IMR-90 (cell line): ENCODE measurements around the gene LETM1.

Experiments used
- CEBPB ChIP-seq: IDR thresholded peaks from 2 replicates; pipeline ENCODE4 v1.6.1; 2012; ENCODE audit warnings: low read depth, low read length, improper control_type of control experiment
- CHD1 ChIP-seq: IDR thresholded peaks from 2 replicates; pipeline ENCODE4 v1.6.1; 2012; ENCODE audit warnings: low read depth, low read length, improper control_type of control experiment
- MAFK ChIP-seq: IDR thresholded peaks from 2 replicates; pipeline ENCODE4 v1.6.1; 2012; ENCODE audit warnings: low read depth, low read length, improper control_type of control experiment
- POLR2A ChIP-seq: IDR thresholded peaks from 2 replicates; pipeline ENCODE4 v1.6.1; 2012; ENCODE audit warnings: mild to moderate bottlenecking, low read depth, low read length
- RFX5 ChIP-seq: IDR thresholded peaks from 2 replicates; pipeline ENCODE4 v1.8.0; 2012; ENCODE audit warnings: low read depth, mild to moderate bottlenecking, low read length, moderate library complexity
- TF ChIP-seq, protein P1 (sequence below): conservative IDR thresholded peaks from 2 replicates; pipeline ENCODE4 v1.5.1; 2012; ENCODE audit warnings: mild to moderate bottlenecking, low read depth, low read length, improper control_type of control experiment

- TF ChIP-seq, protein P1, sequence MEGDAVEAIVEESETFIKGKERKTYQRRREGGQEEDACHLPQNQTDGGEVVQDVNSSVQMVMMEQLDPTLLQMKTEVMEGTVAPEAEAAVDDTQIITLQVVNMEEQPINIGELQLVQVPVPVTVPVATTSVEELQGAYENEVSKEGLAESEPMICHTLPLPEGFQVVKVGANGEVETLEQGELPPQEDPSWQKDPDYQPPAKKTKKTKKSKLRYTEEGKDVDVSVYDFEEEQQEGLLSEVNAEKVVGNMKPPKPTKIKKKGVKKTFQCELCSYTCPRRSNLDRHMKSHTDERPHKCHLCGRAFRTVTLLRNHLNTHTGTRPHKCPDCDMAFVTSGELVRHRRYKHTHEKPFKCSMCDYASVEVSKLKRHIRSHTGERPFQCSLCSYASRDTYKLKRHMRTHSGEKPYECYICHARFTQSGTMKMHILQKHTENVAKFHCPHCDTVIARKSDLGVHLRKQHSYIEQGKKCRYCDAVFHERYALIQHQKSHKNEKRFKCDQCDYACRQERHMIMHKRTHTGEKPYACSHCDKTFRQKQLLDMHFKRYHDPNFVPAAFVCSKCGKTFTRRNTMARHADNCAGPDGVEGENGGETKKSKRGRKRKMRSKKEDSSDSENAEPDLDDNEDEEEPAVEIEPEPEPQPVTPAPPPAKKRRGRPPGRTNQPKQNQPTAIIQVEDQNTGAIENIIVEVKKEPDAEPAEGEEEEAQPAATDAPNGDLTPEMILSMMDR = no peak
- TF ChIP-seq MAFK (no peak), POLR2A (no peak), CHD1 (no peak), RFX5 (no peak), CEBPB (no peak)
Observed at GRCh38 chr4:1768367-1769034, 87.5 kb downstream of the LETM1 start.
